ENCODE measurements around the gene TRPM8. TPM values are rescaled to one million over a fixed set of nuclear protein-coding genes. Genes with fewer than 3 reads are reported as not detected.

TRPM8 gene
- total RNA-seq, 1 donor from 2014 or later, result 7.5 TPM

DNA sequence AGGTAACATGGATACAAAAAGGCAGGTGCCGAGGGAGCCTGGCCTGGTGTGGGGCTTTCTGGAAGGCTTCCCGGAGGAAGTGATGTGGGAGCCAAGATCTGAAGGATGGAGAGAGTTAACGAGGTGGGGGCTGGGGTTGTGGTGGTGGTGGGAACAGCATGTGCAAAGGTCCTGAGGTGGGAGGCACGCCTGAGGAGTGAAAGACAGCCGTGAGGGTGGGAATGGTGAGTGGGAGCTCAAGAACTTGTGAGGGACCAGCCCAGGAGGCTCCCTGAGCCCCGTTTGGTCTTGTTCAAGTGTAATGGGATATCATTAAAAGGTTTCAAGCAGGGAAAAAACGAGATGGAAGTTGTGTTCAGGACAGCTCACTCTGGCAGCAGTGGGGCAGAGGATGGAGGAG, 35.2 kb downstream of the TRPM8 start:
- no peak overlapping the region for H3K4me2 ChIP-seq
- Mint-ChIP-seq H3K9me3 (no peaks in the 10 kb centered on the region), H3K36me3 (no peaks in the 10 kb centered on the region), H3K27ac (peak overlapping the region; percentile 43), H3K27me3 (ENCODE audit: insufficient read depth, low read depth) (no peaks in the 10 kb centered on the region), H3K4me1 (peaks cover 26% of the 10 kb centered on the region), H3K4me3 (peak overlapping the region; percentile 57)
- no peaks in the 10 kb centered on the region for H3K4me1 ChIP-seq
- no peak for TF ChIP-seq EZH2 (IDR thresholded peaks at IDR 0.05)
- no peak for TF ChIP-seq EZH2phosphoT487 (IDR thresholded peaks at IDR 0.05)
- TF ChIP-seq, protein P1, sequence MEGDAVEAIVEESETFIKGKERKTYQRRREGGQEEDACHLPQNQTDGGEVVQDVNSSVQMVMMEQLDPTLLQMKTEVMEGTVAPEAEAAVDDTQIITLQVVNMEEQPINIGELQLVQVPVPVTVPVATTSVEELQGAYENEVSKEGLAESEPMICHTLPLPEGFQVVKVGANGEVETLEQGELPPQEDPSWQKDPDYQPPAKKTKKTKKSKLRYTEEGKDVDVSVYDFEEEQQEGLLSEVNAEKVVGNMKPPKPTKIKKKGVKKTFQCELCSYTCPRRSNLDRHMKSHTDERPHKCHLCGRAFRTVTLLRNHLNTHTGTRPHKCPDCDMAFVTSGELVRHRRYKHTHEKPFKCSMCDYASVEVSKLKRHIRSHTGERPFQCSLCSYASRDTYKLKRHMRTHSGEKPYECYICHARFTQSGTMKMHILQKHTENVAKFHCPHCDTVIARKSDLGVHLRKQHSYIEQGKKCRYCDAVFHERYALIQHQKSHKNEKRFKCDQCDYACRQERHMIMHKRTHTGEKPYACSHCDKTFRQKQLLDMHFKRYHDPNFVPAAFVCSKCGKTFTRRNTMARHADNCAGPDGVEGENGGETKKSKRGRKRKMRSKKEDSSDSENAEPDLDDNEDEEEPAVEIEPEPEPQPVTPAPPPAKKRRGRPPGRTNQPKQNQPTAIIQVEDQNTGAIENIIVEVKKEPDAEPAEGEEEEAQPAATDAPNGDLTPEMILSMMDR (IDR thresholded peaks at IDR 0.05), result no peak
- no peaks in the 10 kb centered on the region for H3K36me3 ChIP-seq
- no peak for DNase-seq (ENCODE audit: low spot score)
- H3K4me3 ChIP-seq, result no peak overlapping the region
- H3F3A ChIP-seq (ENCODE audit: low read depth), result no peaks in the 10 kb centered on the region
- H2AFZ ChIP-seq (replicated peaks), result no peak overlapping the region
- no peaks in the 10 kb centered on the region for H4K20me1 ChIP-seq (ENCODE audit: low read depth)
- H3K27me3 ChIP-seq, result no peaks in the 10 kb centered on the region
- H3K79me2 ChIP-seq (ENCODE audit: low read depth), result no peaks in the 10 kb centered on the region
- H3K9me3 ChIP-seq (ENCODE audit: low read depth), result no peaks in the 10 kb centered on the region
- H3K27ac ChIP-seq, result no peak overlapping the region
- no peak overlapping the region for H3K9ac ChIP-seq

DNA sequence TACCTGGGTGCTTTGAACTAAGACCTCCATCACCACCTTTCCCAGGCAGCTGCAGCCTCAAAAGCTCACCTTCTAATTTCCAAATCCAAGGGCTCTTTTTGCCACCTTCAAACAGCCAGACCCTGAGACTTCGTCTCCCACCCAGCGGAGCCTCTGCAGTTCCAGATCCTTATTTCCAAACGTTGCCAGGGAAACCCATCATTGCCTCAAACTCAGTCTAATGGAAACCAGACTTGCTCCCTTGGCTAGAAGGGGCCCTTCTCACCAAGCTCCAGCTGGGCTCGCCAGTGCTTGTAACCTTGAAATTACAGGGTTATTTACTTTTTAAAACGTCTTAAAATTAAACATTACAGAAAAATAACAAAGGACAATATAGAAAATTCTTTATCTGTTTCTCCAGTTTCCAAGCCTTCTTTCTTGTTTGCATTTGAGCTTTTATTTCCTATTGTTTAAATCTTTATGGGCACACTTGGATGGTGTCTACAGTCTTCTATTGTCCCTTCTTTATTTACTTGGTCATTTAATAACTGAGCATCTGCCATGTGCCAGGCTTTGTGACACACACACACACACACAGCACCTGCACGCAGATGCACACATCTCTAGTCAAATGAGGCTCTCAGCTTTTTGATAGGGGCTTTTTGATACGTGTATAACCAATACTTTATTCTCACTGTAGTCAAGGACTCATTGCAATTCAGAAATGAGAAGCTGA, 36.1 kb downstream of the TRPM8 start:
- Histone ChIP-seq H2AFZ (replicated peaks) (no peak overlapping the region), H3K4me1 (no peaks in the 10 kb centered on the region), H3F3A (ENCODE audit: low read depth) (no peaks in the 10 kb centered on the region), H3K27ac (no peak overlapping the region), H3K9me3 (ENCODE audit: low read depth) (no peaks in the 10 kb centered on the region), H3K27me3 (no peaks in the 10 kb centered on the region), H4K20me1 (ENCODE audit: low read depth) (no peaks in the 10 kb centered on the region), H3K4me3 (no peak overlapping the region), H3K9ac (no peak overlapping the region), H3K79me2 (ENCODE audit: low read depth) (no peaks in the 10 kb centered on the region), H3K4me2 (no peak overlapping the region), H3K36me3 (no peaks in the 10 kb centered on the region)
- H3K27me3 Mint-ChIP-seq (ENCODE audit: insufficient read depth, low read depth), result no peaks in the 10 kb centered on the region
- H3K27ac Mint-ChIP-seq, result peak overlapping the region; percentile 62
- TF ChIP-seq, protein P1 (IDR thresholded peaks at IDR 0.05), result no peak
- TF ChIP-seq EZH2 (IDR thresholded peaks at IDR 0.05) (no peak), EZH2phosphoT487 (IDR thresholded peaks at IDR 0.05) (no peak)
- H3K9me3 Mint-ChIP-seq, result no peaks in the 10 kb centered on the region
- H3K4me1 Mint-ChIP-seq, result peaks cover 26% of the 10 kb centered on the region
- H3K4me3 Mint-ChIP-seq, result no peak overlapping the region
- no peak for DNase-seq (ENCODE audit: low spot score)
- no peaks in the 10 kb centered on the region for H3K36me3 Mint-ChIP-seq

DNA sequence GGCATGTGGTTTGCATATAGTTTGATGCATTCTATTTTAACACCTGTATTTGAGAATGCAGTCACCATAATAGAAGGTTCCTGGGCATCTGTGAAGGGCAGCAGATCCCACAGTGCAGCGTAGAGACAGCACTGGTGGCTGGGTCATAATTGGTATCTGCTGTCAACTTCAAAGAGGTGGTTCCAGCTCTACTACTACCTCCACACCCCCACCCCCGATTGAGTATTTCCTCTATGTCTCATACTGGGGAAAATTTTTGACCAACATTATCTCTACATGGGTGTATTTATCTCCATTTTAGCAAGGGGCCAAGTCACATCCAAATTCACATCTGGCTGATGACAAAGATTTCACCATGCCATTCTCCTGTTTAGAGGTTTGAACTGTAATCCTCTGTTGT, 43.0 kb downstream of the TRPM8 start:
- H3K4me2 ChIP-seq, result no peak overlapping the region

More for the DNA sequence above, 43.0 kb downstream of the TRPM8 start:
- Histone ChIP-seq H3K9me3 (ENCODE audit: low read depth) (no peaks in the 10 kb centered on the region), H3K27ac (no peak overlapping the region), H4K20me1 (ENCODE audit: low read depth) (no peaks in the 10 kb centered on the region), H3K36me3 (no peaks in the 10 kb centered on the region), H3K4me3 (no peak overlapping the region), H3K4me1 (no peaks in the 10 kb centered on the region), H2AFZ (replicated peaks) (no peak overlapping the region), H3F3A (ENCODE audit: low read depth) (no peaks in the 10 kb centered on the region), H3K9ac (no peak overlapping the region), H3K79me2 (ENCODE audit: low read depth) (no peaks in the 10 kb centered on the region), H3K27me3 (no peaks in the 10 kb centered on the region)
- no peak for TF ChIP-seq EZH2phosphoT487 (IDR thresholded peaks at IDR 0.05)
- TF ChIP-seq, protein P1 (IDR thresholded peaks at IDR 0.05), result no peak
- no peak for TF ChIP-seq EZH2 (IDR thresholded peaks at IDR 0.05)
- Mint-ChIP-seq H3K27ac (no peak overlapping the region), H3K4me1 (peaks cover 2% of the 10 kb centered on the region), H3K4me3 (no peak overlapping the region), H3K36me3 (no peaks in the 10 kb centered on the region), H3K27me3 (ENCODE audit: insufficient read depth, low read depth) (peaks cover 4% of the 10 kb centered on the region), H3K9me3 (no peaks in the 10 kb centered on the region)
- DNase-seq (ENCODE audit: low spot score), result no peak

All from neural progenitor cell (in vitro differentiated cells).